Muscle of leg (tissue), 11 donors: ENCODE measurements around the gene TAS2R42. TPM values are rescaled to one million over a fixed set of nuclear protein-coding genes. Genes with fewer than 3 reads are reported as not detected.

Source experiments
- DNase-seq: peaks from one replicate; pipeline ENCODE4 v3.0.0; 2013
- H3K27ac ChIP-seq: one replicate; pipeline ENCODE4 v1.5.1; 2013; ENCODE audit warnings: mild to moderate bottlenecking, low read length, control low read depth
- H3K27me3 ChIP-seq: one replicate; pipeline ENCODE4 v1.6.1; 2013; ENCODE audit warnings: low read length; ENCODE audit not compliant: control insufficient read depth, insufficient read depth
- H3K36me3 ChIP-seq: one replicate; pipeline ENCODE4 v1.6.1; 2013; ENCODE audit warnings: low read length; ENCODE audit not compliant: control insufficient read depth, insufficient read depth
- H3K4me1 ChIP-seq: one replicate; pipeline ENCODE4 v1.6.1; 2013; ENCODE audit warnings: low read length; ENCODE audit not compliant: control insufficient read depth, insufficient read depth
- H3K4me3 ChIP-seq: one replicate; pipeline ENCODE4 v1.5.1; 2013; ENCODE audit warnings: low read length, control low read depth
- H3K9me3 ChIP-seq: replicated peaks from 2 replicates; pipeline ENCODE4 v1.6.1; 2013; ENCODE audit warnings: low read depth, low read length; ENCODE audit not compliant: control insufficient read depth
- WGBS: methylation state at CpG from one replicate; pipeline ENCODE4 v1.1.5; 2013; ENCODE audit warnings: missing lambda C conversion rate; ENCODE audit not compliant: insufficient coverage; 5-methylcytosine and 5-hydroxymethylcytosine counted together
- polyA plus RNA-seq, 8 donors: library from polyadenylated mRNA; unstranded; fragments of 120-200 nt; gene quantifications; one replicate each; pipeline versions ENCODE4 v1.2.1 to v1.2.3, GENCODE V29; 2013; ENCODE audit warnings: inconsistent platforms in 1 of 8, low replicate concordance in 1 of 8; ENCODE audit not compliant: insufficient read length in 8 of 8, insufficient read depth in 1 of 8
- total RNA-seq: library from RNA; stranded (reverse); fragments of 120-200 nt; gene quantifications from one replicate; pipeline ENCODE4 v1.2.4, GENCODE V29; 2013

TAS2R42 gene
- total and polyA plus RNA-seq, 9 donors, result not detected

- WGBS, result no CpG with 5 or more reads among the region's 1 CpG
- Histone ChIP-seq H3K4me1 (no peaks in the 10 kb centered on the region), H3K27ac (no peak overlapping the region), H3K36me3 (peaks cover 5% of the 10 kb centered on the region), H3K27me3 (no peaks in the 10 kb centered on the region), H3K4me3 (no peak overlapping the region), H3K9me3 (peaks cover 18% of the 10 kb centered on the region)
- DNase-seq, result no peak
These were observed 35.9 kb downstream of the TAS2R42 start for GRCh38 chr12:11150832-11151231.

GRCh38 chr12:11147420-11147819 lies 39.3 kb downstream of the TAS2R42 start:
- peaks cover 10% of the 10 kb centered on the region for H3K36me3 ChIP-seq
- no peaks in the 10 kb centered on the region for H3K27me3 ChIP-seq
- H3K9me3 ChIP-seq, result peaks cover 25% of the 10 kb centered on the region
- no peak overlapping the region for H3K27ac ChIP-seq
- no peak overlapping the region for H3K4me3 ChIP-seq
- WGBS, result no CpG with 5 or more reads among the region's 1 CpG
- no peak for DNase-seq
- no peaks in the 10 kb centered on the region for H3K4me1 ChIP-seq

GRCh38 chr12:11144297-11144696 lies 42.4 kb downstream of the TAS2R42 start:
- 100% methylated on average over 3 of the region's 5 CpGs for WGBS
- H3K9me3 ChIP-seq, result peaks cover 21% of the 10 kb centered on the region
- no peak for DNase-seq

GRCh38 chr12:11143352-11143751 lies 43.4 kb downstream of the TAS2R42 start:
- Histone ChIP-seq H3K9me3 (peaks cover 21% of the 10 kb centered on the region), H3K4me3 (no peak overlapping the region), H3K36me3 (peaks cover 5% of the 10 kb centered on the region), H3K27me3 (no peaks in the 10 kb centered on the region), H3K27ac (no peak overlapping the region), H3K4me1 (no peaks in the 10 kb centered on the region)
- DNase-seq, result no peak
- WGBS, result no CpG with 5 or more reads among the region's 2 CpGs

More at GRCh38 chr12:11144297-11144696, 42.4 kb downstream of the TAS2R42 start:
- Histone ChIP-seq H3K36me3 (peaks cover 5% of the 10 kb centered on the region), H3K4me3 (no peak overlapping the region), H3K4me1 (no peaks in the 10 kb centered on the region), H3K27ac (no peak overlapping the region), H3K27me3 (no peaks in the 10 kb centered on the region)

DNA sequence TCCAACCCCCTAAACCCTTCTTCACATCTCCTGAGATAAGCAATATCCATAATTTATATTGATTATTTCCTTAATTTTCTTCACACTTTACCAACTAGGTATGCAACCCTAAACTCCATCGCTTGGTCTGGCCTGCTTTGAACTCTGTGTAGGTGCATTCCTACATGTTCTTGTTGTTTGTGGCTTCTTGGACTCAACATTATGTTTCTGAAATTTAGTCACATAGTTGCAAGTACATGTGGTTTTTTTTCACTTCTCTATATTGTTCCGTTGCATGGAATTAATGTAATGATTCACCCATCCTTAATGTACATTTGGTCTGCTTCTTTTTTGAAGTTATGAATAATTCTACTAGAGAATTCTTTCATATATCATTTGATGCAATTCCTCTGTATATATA lies 50.7 kb downstream of the TAS2R42 start:
- Histone ChIP-seq H3K4me1 (no peaks in the 10 kb centered on the region), H3K4me3 (no peak overlapping the region), H3K9me3 (no peaks in the 10 kb centered on the region), H3K36me3 (no peaks in the 10 kb centered on the region), H3K27ac (no peak overlapping the region), H3K27me3 (no peaks in the 10 kb centered on the region)
- no CpG with 5 or more reads among the region's 2 CpGs for WGBS
- DNase-seq, result no peak

Other genes with a start within 250 kb of the TAS2R42 start
- gene TAS2R14, start 247.7 kb downstream of the TAS2R42 start, total RNA-seq, result 2.5 TPM
- gene TAS2R14, start 247.7 kb downstream of the TAS2R42 start, polyA plus RNA-seq, result 1 to 10 TPM; 1.7 to 6.4 (median 2.6) TPM
- gene TAS2R50, start 200.0 kb downstream of the TAS2R42 start, total RNA-seq, result 1.6 TPM
- under 1 TPM in 1 of 8 donors, not detected in 7; 0.16 TPM for gene TAS2R50, start 200.0 kb downstream of the TAS2R42 start, polyA plus RNA-seq
- 2.5 TPM for gene TAS2R20, start 188.6 kb downstream of the TAS2R42 start, total RNA-seq
- gene TAS2R20, start 188.6 kb downstream of the TAS2R42 start, polyA plus RNA-seq, result 1 to 10 TPM in 3 of 8 donors, under 1 TPM in 5; 0.51 to 2.5 (median 0.91) TPM
- 3.6 TPM for gene TAS2R19, start 164.3 kb downstream of the TAS2R42 start, total RNA-seq
- 1 to 10 TPM in 6 of 8 donors, under 1 TPM in 2; 0.58 to 1.9 (median 1.2) TPM for gene TAS2R19, start 164.3 kb downstream of the TAS2R42 start, polyA plus RNA-seq
- 5.5 TPM for gene TAS2R31, start 155.5 kb downstream of the TAS2R42 start, total RNA-seq
- 1 to 10 TPM in 2 of 8 donors, under 1 TPM in 6; 0.53 to 1.8 (median 0.65) TPM for gene TAS2R31, start 155.5 kb downstream of the TAS2R42 start, polyA plus RNA-seq
- 1.6 TPM for gene TAS2R46, start 124.6 kb downstream of the TAS2R42 start, total RNA-seq
- under 1 TPM in 2 of 8 donors, not detected in 6; 0.14 to 0.27 TPM for gene TAS2R46, start 124.6 kb downstream of the TAS2R42 start, polyA plus RNA-seq
- gene TAS2R43, start 94.6 kb downstream of the TAS2R42 start, total RNA-seq, result 2.2 TPM
- gene TAS2R43, start 94.6 kb downstream of the TAS2R42 start, polyA plus RNA-seq, result under 1 TPM in 6 of 8 donors, not detected in 2; 0.16 to 0.64 (median 0.32) TPM
- 4.3 TPM for gene TAS2R30, start 52.3 kb downstream of the TAS2R42 start, total RNA-seq
- gene TAS2R30, start 52.3 kb downstream of the TAS2R42 start, polyA plus RNA-seq, result under 1 TPM in 4 of 8 donors, not detected in 4; 0.10 to 0.29 (median 0.18) TPM
- gene SMIM10L1, start 15.7 kb downstream of the TAS2R42 start, total RNA-seq, result 8.3 TPM
- gene SMIM10L1, start 15.7 kb downstream of the TAS2R42 start, polyA plus RNA-seq, result 10 to 100 TPM; 11.0 to 14.3 (median 13.8) TPM
- gene PRB3, start 82.8 kb upstream of the TAS2R42 start, total RNA-seq, result not detected
- gene PRB3, start 82.8 kb upstream of the TAS2R42 start, polyA plus RNA-seq, result not detected
- gene PRB4, start 123.5 kb upstream of the TAS2R42 start, total RNA-seq, result not detected
- gene PRB4, start 123.5 kb upstream of the TAS2R42 start, polyA plus RNA-seq, result not detected
- gene PRB2, start 208.6 kb upstream of the TAS2R42 start, total RNA-seq, result not detected
- gene PRB2, start 208.6 kb upstream of the TAS2R42 start, polyA plus RNA-seq, result under 1 TPM in 1 of 8 donors, not detected in 7; 0.29 TPM